GM19397 (cell line): ENCODE measurements around the gene ZNF761.
"Not testable (repeated sequence)": the region's sequence is repeated elsewhere in the genome, so short reads cannot be mapped to it uniquely, and the experiment has no call there.

Experiments
- ATAC-seq: cut with Tn5 transposase; IDR thresholded peaks from one replicate; pipeline ENCODE4 v1.9.1; 2021; ENCODE audit warnings: mild to moderate bottlenecking, moderate library complexity; ENCODE audit not compliant: unreplicated experiment

The ZNF761 gene

GRCh38 chr19:53455828-53456227 lies 24.0 kb downstream of the ZNF761 start:
- no peak for ATAC-seq

- ATAC-seq = not testable (repeated sequence)
These were observed 28.4 kb downstream of the ZNF761 start for GRCh38 chr19:53460131-53460721.

- no peak for ATAC-seq
These were observed 30.1 kb downstream of the ZNF761 start for GRCh38 chr19:53461866-53462265.

- no peak for ATAC-seq
These were observed 31.1 kb downstream of the ZNF761 start for GRCh38 chr19:53462861-53463260.

- no peak for ATAC-seq
These were observed 31.5 kb downstream of the ZNF761 start for GRCh38 chr19:53463263-53463662.

- ATAC-seq = no peak
These were observed 35.1 kb downstream of the ZNF761 start for GRCh38 chr19:53466726-53467484.

- peak; percentile 95 for ATAC-seq
These were observed 35.9 kb downstream of the ZNF761 start, which contains the start of gene ZNF813 for GRCh38 chr19:53467485-53468262. Gene ZNF813 (plus strand): TSS chr19:53467733. CDS start chr19:53483823, 16,090 bp downstream.

GRCh38 chr19:53468628-53469027 lies 36.8 kb downstream of the ZNF761 start:
- not testable (repeated sequence) for ATAC-seq

- no peak for ATAC-seq
These were observed 40.1 kb downstream of the ZNF761 start for GRCh38 chr19:53471916-53472315.

- not testable (repeated sequence) for ATAC-seq
These were observed 43.0 kb downstream of the ZNF761 start for GRCh38 chr19:53474832-53475231.

GRCh38 chr19:53475470-53475869 lies 43.7 kb downstream of the ZNF761 start:
- ATAC-seq = not testable (repeated sequence)

- not testable (repeated sequence) for ATAC-seq
These were observed 52.0 kb downstream of the ZNF761 start for GRCh38 chr19:53483751-53484150.

- no peak for ATAC-seq
These were observed 53.5 kb downstream of the ZNF761 start for GRCh38 chr19:53485046-53486004.

GRCh38 chr19:53492153-53492552 lies 60.4 kb downstream of the ZNF761 start:
- no peak for ATAC-seq

- not testable (repeated sequence) for ATAC-seq
These were observed 65.7 kb downstream of the ZNF761 start for GRCh38 chr19:53497311-53498023.

- not testable (repeated sequence) for ATAC-seq
These were observed 66.2 kb downstream of the ZNF761 start for GRCh38 chr19:53498024-53498395.

- not testable (repeated sequence) for ATAC-seq
These were observed 71.4 kb downstream of the ZNF761 start for GRCh38 chr19:53503151-53503550.

- not testable (repeated sequence) for ATAC-seq
These were observed 72.0 kb downstream of the ZNF761 start for GRCh38 chr19:53503671-53504364.

- ATAC-seq = not testable (repeated sequence)
These were observed 72.5 kb downstream of the ZNF761 start for GRCh38 chr19:53504365-53504703.
